Neutrophil (primary cell): ENCODE results near the gene IFI16.

ENCODE experiments used
- H3K27ac ChIP-seq: fragments of 200-600 bp; sonication (generic); 2 replicates; pipeline ENCODE4 v1.5.1; 2016; ENCODE audit warnings: mild to moderate bottlenecking, moderate library complexity
- H3K27me3 ChIP-seq: fragments of 200-600 bp; sonication (generic); 2 replicates; pipeline ENCODE4 v1.6.0; 2016; ENCODE audit warnings: mild to moderate bottlenecking
- H3K36me3 ChIP-seq: fragments of 200-600 bp; sonication (generic); 2 replicates; pipeline ENCODE4 v1.5.1; 2017
- H3K4me1 ChIP-seq, 2 experiments: fragments of 200-600 bp in 1 of 2; sonication (generic) in 1 of 2; 1 replicate in 1 of 2; 2 replicates in 1 of 2; pipeline versions ENCODE4 v1.5.1 to v1.6.1; 2013 to 2016; ENCODE audit warnings: low read depth in 1 of 2, low read length in 1 of 2, mild to moderate bottlenecking in 1 of 2, moderate library complexity in 1 of 2; ENCODE audit not compliant: control insufficient read depth in 1 of 2, insufficient read depth in 1 of 2
- H3K4me3 ChIP-seq, 2 experiments: fragments of 200-600 bp in 1 of 2; sonication (generic) in 1 of 2; 1 replicate in 1 of 2; 2 replicates in 1 of 2; pipeline ENCODE4 v1.5.1; 2013 to 2016; ENCODE audit warnings: low read depth in 1 of 2, low read length in 1 of 2, mild to moderate bottlenecking in 1 of 2, moderate library complexity in 1 of 2
- H3K9me3 ChIP-seq: fragments of 200-600 bp; sonication (generic); 2 replicates; pipeline ENCODE4 v1.5.1; 2016
- CTCF ChIP-seq: fragments of 200-600 bp; sonication (generic); IDR thresholded peaks from 2 replicates; pipeline ENCODE4 v1.5.1; 2016; ENCODE audit warnings: antibody characterized with exemption

Gene IFI16

GRCh38 chr1:159076438-159077119 is 66.9 kb downstream of the IFI16 start, which contains the start of gene AIM2:
TSS of gene AIM2 (minus strand) at chr1:159076766. CDS start at chr1:159073499, 3,267 bp downstream.
- Histone ChIP-seq H3K27me3 (no peaks in the 10 kb centered on the region), H3K27ac (peak within 1 kb of the TSS; percentile 86)
- no peak for TF ChIP-seq CTCF

GRCh38 chr1:159077120-159077961 is 67.6 kb downstream of the IFI16 start:
- no peaks in the 10 kb centered on the region for H3K36me3 ChIP-seq
- TF ChIP-seq CTCF = no peak
- peak overlapping the region; percentile 86 for H3K27ac ChIP-seq

More at GRCh38 chr1:159076438-159077119, 66.9 kb downstream of the IFI16 start, which contains the start of gene AIM2:
- Histone ChIP-seq H3K36me3 (no peaks in the 10 kb centered on the region), H3K4me3 (peak within 1 kb of the TSS; percentile 52 to 57), H3K9me3 (no peaks in the 10 kb centered on the region), H3K4me1 (peaks cover 74 to 78% of the 10 kb centered on the region in 2 experiments)

GRCh38 chr1:159079525-159079924 is 69.8 kb downstream of the IFI16 start:
- no peaks in the 10 kb centered on the region for H3K36me3 ChIP-seq
- H3K27ac ChIP-seq = peak overlapping the region; percentile 86
- H3K4me3 ChIP-seq = no peak overlapping the region
- no peak for TF ChIP-seq CTCF
- peaks cover 97 to 99% of the 10 kb centered on the region in 2 experiments for H3K4me1 ChIP-seq
- H3K9me3 ChIP-seq = no peaks in the 10 kb centered on the region
- no peaks in the 10 kb centered on the region for H3K27me3 ChIP-seq

More at GRCh38 chr1:159077120-159077961, 67.6 kb downstream of the IFI16 start:
- Histone ChIP-seq H3K27me3 (no peaks in the 10 kb centered on the region), H3K4me3 (peak overlapping the region; percentile 52 to 57), H3K9me3 (no peaks in the 10 kb centered on the region), H3K4me1 (peaks cover 78% of the 10 kb centered on the region in 2 experiments)

GRCh38 chr1:159081626-159082025 is 71.9 kb downstream of the IFI16 start:
- TF ChIP-seq CTCF = no peak
- Histone ChIP-seq H3K36me3 (no peaks in the 10 kb centered on the region), H3K27ac (peak overlapping the region; percentile 88), H3K4me1 (peaks cover 97 to 100% of the 10 kb centered on the region in 2 experiments), H3K27me3 (no peaks in the 10 kb centered on the region), H3K4me3 (no peak overlapping the region), H3K9me3 (no peaks in the 10 kb centered on the region)

- TF ChIP-seq CTCF = no peak
- H3K4me3 ChIP-seq = peak overlapping the region in 1 of 2 experiments; percentile 0
- no peaks in the 10 kb centered on the region for H3K9me3 ChIP-seq
- H3K36me3 ChIP-seq = no peaks in the 10 kb centered on the region
- peaks cover 97 to 100% of the 10 kb centered on the region in 2 experiments for H3K4me1 ChIP-seq
- H3K27ac ChIP-seq = peak overlapping the region; percentile 88
- no peaks in the 10 kb centered on the region for H3K27me3 ChIP-seq
Observed at GRCh38 chr1:159083013-159083412, 73.3 kb downstream of the IFI16 start.
